GM12892 (cell line): Measurements from ENCODE around the gene NIP7.
A peak's percentile ranks its signal among the peaks of the same experiment; 100 is the strongest.
"Not testable (repeated sequence)": the region's sequence is repeated elsewhere in the genome, so short reads cannot be mapped to it uniquely, and the experiment has no call there.

Experiments used
- DNase-seq: peaks from one replicate; pipeline ENCODE4 v3.0.0; 2011; ENCODE audit not compliant: insufficient read length
- FAIRE-seq: peaks from 2 replicates; lab custom pipeline; 2011; peaks lifted over from hg19 to GRCh38; lab: Jason Lieb, UNC
- POLR2A ChIP-seq: IDR thresholded peaks from 2 replicates; pipeline ENCODE4 v1.6.1; 2011; ENCODE audit warnings: low read depth, low read length, control low read depth
- POLR2AphosphoS5 ChIP-seq: IDR thresholded peaks from 2 replicates; pipeline ENCODE4 v1.6.1; 2011; ENCODE audit warnings: low read depth, low read length, control low read depth
- TAF1 ChIP-seq: IDR thresholded peaks from 2 replicates; pipeline ENCODE4 v1.6.1; 2011; ENCODE audit warnings: low read depth, mild to moderate bottlenecking, control low read depth, low read length, borderline replicate concordance

NIP7 gene

DNA sequence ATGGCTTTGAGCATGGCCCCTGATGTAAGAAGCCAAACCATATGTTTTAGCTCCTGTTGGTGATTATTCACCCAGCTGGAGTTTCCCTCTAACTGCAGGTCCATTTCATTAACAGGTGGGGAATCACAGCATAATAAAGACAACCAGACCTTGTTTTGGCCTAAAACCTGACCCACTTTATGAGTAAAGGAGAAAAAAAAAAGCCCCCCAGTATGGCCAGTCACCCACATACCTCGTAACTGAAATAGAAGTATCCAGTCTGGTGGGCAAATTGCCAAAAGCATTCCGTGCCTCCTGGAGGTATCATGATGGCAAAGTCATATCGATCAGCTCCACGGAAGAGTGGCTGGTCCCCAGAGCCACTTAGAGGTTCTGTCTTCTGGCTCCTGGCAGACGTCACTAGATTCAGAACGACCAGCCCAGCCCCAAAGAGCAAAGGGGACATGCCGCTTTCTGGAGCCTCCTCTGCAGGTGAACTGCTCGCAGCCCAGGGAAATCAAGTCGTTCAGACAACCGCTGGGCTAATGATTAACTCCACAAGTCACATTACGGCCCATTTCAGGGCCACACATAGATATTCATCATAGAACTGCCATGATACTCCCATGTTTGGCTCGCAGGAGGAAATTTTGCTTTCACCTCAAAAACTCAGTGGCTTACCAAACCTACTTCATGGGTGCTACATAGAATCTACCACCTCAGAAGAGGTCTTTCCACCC lies 11.9 kb downstream of the NIP7 start, which contains the start of gene TMED6:
Gene TMED6, minus strand, starts transcription at position 478 of the 719 bp plus-strand sequence. Its CDS starts 33 bp downstream, at position 445.
- no peak for TF ChIP-seq POLR2A
- TF ChIP-seq POLR2AphosphoS5: no peak
- no peak for TF ChIP-seq TAF1
- FAIRE-seq: no peak
- no peak for DNase-seq

DNA sequence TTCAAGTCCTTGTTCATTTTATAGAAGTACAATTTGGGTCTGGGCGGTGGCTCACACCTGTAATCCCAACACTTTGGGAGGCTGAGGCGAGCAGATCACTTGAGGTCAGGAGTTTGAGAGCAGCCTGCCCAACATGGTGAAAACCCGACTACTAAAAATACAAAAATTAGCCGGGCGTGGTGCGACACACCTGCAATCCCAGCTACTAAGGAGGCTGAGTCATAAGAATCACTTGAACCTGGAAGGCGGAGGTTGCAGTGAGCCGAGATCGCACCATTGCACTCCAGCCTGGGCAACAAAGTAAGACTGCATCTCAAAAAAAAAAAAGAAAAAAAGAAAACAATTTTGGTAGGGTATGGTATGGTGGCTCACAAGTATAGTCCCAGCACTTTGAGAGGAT lies 20.5 kb downstream of the NIP7 start:
- DNase-seq, FAIRE-seq: not testable (repeated sequence)

DNA sequence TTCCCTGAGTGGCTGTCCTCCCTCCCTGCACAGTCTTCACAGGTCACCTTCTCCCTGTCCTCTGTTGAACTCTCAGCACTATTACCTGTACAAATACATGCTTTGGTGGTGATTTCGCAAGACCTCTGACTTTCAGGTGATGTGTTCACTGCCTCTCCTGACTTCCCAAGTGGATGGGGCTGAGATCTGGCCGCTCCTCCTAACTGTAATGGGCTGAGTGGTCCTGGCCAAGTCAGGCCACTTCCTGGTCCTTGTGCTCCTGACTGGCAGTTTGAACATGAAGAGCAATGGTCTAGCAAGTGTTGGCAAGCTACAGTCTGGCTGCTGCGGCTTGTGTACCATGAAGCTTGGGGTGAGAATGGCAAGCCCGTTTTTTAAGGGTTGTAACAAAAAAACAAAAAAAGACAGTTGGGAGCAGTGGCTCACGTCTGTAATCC lies 23.7 kb downstream of the NIP7 start:
- no peak for DNase-seq
- no peak for TF ChIP-seq POLR2A
- no peak for TF ChIP-seq TAF1
- TF ChIP-seq POLR2AphosphoS5: no peak
- FAIRE-seq: no peak

DNA sequence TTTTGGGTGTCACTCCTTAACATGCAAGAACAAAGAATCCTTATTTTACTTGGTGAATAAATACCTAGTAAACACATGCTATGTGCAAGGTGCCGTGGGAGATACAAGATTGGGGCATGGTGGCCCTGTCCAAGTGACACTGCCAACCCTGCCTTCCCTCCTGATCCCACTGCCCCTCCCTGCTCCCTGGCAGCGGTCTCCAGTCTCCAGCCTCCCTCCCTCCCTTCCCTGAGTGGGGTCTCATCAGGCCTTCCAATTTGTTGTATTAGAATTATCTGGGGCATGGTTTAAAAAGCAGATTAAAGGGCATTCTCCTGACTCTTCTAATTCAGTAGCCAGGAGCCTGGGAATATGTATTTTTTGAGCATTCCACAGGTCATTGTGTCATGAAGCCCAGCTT lies 24.5 kb downstream of the NIP7 start:
- TF ChIP-seq POLR2AphosphoS5 (no peak), POLR2A (no peak), TAF1 (no peak)
- FAIRE-seq (no peak), DNase-seq (no peak)

DNA sequence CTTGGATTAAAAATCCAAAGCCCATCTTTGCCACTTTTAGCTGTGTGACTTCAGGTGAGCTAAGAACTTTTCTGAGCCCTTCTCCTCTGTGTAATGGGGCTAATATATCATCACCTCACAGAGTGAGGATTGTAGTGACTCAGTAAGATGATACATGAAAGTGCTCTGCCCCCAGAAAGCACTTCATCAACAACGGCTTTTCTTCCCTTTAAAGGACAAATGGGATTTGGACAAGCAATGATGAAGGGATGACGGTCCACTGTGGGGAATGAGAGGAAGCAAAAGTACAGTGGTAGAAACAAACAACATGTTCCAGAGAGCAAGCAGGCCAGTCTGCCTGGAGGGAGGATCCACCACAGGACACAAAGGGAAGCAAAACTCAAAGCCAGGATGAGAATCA lies 26.3 kb downstream of the NIP7 start:
- TF ChIP-seq POLR2AphosphoS5 (no peak), POLR2A (no peak), TAF1 (no peak)
- FAIRE-seq: no peak
- DNase-seq: no peak

DNA sequence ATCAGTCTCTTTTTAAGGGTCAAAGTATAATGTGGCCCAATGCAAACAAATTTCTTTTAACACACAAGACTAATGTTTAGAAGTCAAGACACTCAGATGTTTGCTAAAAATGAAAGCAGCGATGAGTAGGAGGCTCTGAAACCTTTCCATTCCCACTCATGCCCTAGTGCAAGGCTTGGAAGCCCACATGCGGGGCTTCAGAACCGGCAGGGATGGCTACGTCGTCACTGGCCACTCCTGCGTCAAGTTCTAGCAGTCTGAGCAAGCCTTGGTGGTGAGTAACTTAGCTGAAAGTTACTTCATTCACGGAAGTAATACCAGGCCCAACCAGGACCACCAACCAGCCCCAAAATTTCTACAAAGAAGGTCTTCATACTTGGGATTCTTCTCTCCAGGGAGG lies 26.9 kb downstream of the NIP7 start:
- no peak for TF ChIP-seq POLR2AphosphoS5
- TF ChIP-seq TAF1: no peak
- FAIRE-seq (no peak), DNase-seq (no peak)

DNA sequence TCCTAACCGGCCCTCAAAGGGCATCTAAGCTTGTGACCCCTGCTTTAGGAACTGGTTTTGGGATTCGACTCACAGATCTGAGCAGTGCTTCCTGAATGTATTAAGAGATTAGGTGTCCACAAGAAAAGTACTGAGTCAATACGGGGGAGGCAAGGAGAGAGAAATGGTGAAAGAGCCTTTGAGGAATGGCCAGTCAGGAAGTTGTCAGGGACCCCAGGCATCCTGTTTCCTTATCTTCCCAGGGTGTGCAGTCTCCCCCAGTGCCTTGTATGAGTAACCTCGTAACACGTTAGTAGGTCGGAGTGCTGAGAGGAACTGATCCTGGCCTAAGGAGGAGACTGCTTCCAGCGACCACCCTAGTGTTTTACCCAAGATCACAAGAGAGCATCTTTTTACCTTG lies 28.4 kb downstream of the NIP7 start:
- FAIRE-seq (no peak), DNase-seq (no peak)
- TF ChIP-seq TAF1: no peak
- no peak for TF ChIP-seq POLR2A
- no peak for TF ChIP-seq POLR2AphosphoS5

DNA sequence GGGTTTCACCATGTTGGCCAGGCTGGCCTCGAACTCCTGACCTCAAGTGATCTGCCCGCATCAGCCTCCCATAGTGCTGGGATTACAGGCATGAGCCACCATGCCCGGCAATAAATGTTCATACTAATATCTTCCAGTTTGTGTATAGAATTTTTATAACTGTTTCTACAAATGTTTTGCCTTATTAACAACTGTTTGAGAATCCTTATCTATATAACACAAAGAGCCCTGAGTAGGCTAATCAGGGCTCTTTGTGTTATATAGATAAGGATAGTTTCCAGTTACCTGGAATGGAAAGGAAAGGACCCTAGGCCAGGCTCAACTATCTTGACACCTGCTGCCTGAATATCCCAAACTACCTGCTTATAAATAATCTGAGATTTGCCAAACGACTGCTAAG lies 29.3 kb downstream of the NIP7 start:
- no peak for FAIRE-seq
- DNase-seq: no peak
- TF ChIP-seq POLR2AphosphoS5 (no peak), POLR2A (no peak), TAF1 (no peak)

DNA sequence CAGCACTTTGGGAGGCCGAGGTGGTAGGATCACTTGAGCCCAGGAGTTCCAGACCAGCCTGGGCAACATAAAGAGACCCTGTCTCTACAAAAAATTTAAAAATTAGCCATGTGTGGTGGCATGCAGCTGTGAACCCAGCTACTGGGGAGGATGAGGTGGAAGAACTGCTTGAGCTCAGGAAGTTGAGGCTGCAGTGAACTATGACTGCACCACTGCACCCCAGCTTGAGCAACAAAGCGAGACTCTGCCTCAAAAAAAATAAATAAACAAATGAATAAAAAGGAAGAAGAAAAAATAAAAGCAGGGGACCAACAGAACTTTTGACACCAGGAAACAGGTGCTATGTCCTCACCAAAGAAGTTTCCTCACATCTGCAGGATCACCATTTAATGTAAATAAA lies 32.0 kb downstream of the NIP7 start:
- peak; percentile 65 for FAIRE-seq
- DNase-seq: no peak
- TF ChIP-seq POLR2A: no peak
- no peak for TF ChIP-seq TAF1
- no peak for TF ChIP-seq POLR2AphosphoS5

DNA sequence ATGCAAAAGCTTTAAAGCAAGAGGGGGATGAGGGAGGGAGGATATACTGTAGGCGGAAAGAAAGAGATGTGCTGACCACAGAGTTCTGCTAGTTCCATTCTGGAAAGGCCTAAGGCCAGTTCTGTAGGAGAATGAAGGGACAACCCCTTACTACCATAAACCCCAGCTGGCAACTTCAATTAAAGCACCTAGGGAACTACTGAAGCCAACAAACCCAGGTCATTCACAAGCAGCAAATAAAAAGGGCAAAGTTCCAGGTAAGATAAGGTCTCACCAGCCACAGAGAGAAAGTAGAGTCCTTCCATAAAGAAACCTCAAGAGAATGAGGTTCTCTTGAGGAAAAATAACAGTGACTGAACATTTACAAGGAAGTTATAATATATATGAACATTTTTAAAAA lies 33.4 kb downstream of the NIP7 start:
- DNase-seq: no peak
- no peak for FAIRE-seq
- TF ChIP-seq TAF1 (no peak), POLR2AphosphoS5 (no peak), POLR2A (no peak)

DNA sequence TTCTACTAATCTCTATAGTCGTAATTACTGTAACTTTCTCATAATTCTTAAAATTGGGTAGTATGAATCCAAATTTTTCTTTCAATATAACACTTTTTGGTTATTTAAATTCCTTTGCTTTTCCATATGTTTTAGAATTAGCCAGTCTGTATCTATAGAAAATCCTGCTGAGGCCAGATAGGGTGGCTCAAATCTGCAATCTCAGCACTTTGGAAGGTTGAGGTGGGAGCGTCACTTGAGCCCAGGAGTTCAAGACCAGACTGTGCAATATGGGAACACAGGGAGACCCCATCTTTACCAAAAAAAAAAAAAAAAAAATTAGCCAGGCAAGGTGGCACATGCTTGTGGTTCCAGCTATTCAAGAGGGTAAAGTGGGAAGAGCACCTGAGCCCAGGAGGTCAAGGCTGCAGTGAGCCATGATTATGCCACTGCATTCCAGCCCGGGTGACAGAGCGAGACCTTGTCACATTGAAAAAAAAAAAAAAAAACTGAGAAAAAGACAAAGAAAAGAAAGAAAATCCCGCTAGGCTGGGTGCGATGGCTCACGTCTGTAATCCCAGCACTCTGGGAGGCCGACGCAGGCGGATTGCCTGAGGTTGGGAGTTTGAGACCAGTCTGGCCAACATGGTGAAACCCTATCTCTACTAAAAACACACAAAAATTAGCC lies 37.0 kb downstream of the NIP7 start:
- no peak for DNase-seq
- TF ChIP-seq TAF1: no peak
- no peak for TF ChIP-seq POLR2A
- TF ChIP-seq POLR2AphosphoS5: no peak
- FAIRE-seq: no peak

DNA sequence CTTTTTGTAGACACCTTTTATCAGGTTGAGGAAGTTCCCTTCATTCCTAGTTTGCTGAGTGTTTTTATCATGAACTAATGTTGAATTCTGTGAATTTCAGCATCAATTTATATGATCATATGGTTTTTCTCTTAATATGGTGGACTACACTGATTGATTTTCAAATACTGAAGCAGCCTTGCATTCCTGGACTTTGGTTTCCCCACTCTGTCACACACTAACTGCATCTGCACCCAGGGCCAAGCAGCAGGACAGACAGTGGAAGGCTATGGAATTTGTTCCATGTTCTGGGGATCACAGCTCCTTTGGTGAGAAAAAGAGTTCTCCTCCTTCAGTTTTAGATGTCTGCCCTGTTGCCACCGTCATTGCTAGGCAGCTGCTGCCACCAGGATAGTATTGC lies 38.5 kb downstream of the NIP7 start:
- DNase-seq: no peak
- TF ChIP-seq POLR2A: no peak
- no peak for TF ChIP-seq TAF1
- no peak for TF ChIP-seq POLR2AphosphoS5

DNA sequence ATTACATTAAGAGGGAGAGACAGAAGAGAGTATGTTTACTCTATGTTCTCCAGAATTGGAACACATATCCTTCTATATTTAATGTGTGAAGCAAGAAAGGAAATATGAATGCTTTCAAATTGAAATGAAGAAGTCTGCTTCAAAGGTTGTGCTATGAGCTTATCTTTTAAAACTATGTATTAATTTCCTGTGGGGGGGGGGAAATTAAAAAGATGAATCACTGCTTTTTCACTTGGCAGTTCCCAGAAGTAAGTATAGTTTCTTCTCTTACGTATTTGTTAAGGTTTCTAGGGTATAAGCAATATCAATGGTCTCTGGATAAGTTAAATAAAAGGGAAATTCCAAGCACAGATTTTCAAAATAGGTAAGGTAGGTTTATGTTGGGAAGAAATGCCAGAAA lies 39.2 kb downstream of the NIP7 start:
- FAIRE-seq (no peak), DNase-seq (no peak)
- TF ChIP-seq TAF1 (no peak), POLR2AphosphoS5 (no peak), POLR2A (no peak)

More for the DNA sequence above, 38.5 kb downstream of the NIP7 start:
- no peak for FAIRE-seq

DNA sequence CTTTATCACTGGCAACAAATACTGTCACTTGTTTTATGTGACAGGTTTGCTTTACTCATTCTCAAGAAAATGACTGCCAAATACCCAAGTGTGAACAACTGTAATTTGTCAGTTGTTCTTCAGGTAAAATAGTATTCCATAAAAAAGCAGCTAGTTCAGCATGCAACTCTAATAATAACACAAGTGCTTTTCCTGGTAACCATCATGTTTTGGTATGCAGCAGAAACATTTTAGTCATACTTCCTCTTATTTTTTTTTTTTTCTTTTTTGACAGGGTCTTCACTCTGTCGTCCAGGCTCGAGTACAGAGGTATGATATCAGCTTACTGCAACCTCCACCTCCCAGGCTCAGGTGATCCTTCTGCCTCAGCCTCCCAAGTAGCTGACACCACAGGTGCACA lies 41.7 kb downstream of the NIP7 start:
- TF ChIP-seq POLR2A: no peak
- no peak for TF ChIP-seq POLR2AphosphoS5
- TF ChIP-seq TAF1: no peak
- no peak for FAIRE-seq
- DNase-seq: no peak
